Retinal pigment epithelial cell (primary cell): Measurements from ENCODE around the gene FAH.
"Not testable (repeated sequence)": the region's sequence is repeated elsewhere in the genome, so short reads cannot be mapped to it uniquely, and the experiment has no call there.

Source experiments
- DNase-seq: peaks from one replicate; pipeline ENCODE4 v3.0.0-alpha.2; 2010; ENCODE audit warnings: low read depth
- H3K4me3 ChIP-seq: 2 replicates; pipeline ENCODE4 v1.5.1; 2011; ENCODE audit warnings: mild to moderate bottlenecking, low read length, control low read depth, moderate library complexity
- TF ChIP-seq, protein P1 (sequence below): conservative IDR thresholded peaks from 2 replicates; pipeline ENCODE4 v1.5.1; 2011; ENCODE audit warnings: low read depth, low read length, control low read depth, inconsistent platforms

The FAH gene

DNA sequence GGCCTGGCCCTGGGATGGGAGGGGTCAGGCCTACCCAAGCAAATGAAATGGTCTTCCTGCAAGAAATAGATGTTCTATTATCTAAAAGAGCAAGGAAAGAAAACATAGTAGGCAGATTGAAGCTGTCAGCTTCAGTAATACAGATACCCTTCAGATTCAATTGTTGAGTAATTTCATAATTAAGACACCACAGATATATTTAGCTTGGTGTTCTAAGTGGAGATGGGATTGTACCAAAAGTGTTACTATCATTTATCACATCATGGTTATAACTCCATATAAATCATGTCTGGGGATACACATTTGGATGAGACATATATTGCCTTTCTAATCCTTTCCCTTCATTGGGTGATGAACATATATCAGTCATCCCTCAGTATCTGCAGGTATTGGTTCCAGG, 41.9 kb upstream of the FAH start:
- TF ChIP-seq, protein P1, sequence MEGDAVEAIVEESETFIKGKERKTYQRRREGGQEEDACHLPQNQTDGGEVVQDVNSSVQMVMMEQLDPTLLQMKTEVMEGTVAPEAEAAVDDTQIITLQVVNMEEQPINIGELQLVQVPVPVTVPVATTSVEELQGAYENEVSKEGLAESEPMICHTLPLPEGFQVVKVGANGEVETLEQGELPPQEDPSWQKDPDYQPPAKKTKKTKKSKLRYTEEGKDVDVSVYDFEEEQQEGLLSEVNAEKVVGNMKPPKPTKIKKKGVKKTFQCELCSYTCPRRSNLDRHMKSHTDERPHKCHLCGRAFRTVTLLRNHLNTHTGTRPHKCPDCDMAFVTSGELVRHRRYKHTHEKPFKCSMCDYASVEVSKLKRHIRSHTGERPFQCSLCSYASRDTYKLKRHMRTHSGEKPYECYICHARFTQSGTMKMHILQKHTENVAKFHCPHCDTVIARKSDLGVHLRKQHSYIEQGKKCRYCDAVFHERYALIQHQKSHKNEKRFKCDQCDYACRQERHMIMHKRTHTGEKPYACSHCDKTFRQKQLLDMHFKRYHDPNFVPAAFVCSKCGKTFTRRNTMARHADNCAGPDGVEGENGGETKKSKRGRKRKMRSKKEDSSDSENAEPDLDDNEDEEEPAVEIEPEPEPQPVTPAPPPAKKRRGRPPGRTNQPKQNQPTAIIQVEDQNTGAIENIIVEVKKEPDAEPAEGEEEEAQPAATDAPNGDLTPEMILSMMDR, result no peak
- DNase-seq, result no peak
- H3K4me3 ChIP-seq, result no peak overlapping the region

DNA sequence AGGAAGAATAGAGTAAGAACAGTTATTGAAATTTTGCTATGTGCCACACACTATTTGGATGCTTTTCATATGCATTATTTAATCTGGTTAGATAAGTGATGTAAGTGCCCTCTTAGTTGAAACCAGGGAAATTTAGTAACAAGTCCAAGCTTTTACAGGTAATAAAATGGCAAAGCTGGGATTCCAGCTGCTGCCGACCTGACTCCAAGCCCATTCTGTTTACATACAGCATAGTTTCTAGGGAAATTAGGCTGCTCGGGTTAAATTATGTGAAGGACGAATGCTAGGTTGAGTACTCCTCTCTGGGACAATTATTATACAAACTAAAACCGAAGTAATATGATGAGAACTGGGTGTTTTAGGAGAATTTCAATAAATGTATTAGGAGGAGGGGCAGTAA, 38.7 kb upstream of the FAH start:
- DNase-seq, result no peak
- TF ChIP-seq, protein P1, result no peak
- no peak overlapping the region for H3K4me3 ChIP-seq

- no peak for DNase-seq
- H3K4me3 ChIP-seq, result no peak overlapping the region
- TF ChIP-seq, protein P1, result no peak
Observed at GRCh38 chr15:80115021-80115420, 37.8 kb upstream of the FAH start.

GRCh38 chr15:80118956-80119355, 33.8 kb upstream of the FAH start:
- no peak for DNase-seq
- no peak overlapping the region for H3K4me3 ChIP-seq
- TF ChIP-seq, protein P1, result no peak

- TF ChIP-seq, protein P1, result no peak
- DNase-seq, result no peak
- no peak overlapping the region for H3K4me3 ChIP-seq
Observed at GRCh38 chr15:80120636-80121035, 32.2 kb upstream of the FAH start.

DNA sequence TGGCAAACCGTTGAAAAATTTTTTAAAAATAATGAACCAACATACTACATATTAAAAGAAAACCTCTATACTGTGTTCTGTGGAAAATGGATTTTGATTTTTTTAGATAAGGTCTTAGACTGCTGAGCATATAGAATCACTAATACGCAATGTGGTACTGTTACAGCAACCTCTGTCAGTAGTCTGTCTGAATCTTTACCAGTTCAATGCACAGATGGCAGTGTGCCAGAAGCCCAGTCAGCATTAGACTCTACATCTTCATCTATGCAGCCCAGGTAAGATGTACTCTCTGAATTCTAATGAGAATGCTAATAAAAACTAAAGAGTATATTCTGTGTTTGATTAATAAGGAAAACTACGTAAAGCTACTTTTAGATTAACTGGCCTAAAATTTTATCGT, 31.3 kb upstream of the FAH start:
- DNase-seq, result no peak
- TF ChIP-seq, protein P1, result no peak
- no peak overlapping the region for H3K4me3 ChIP-seq

DNA sequence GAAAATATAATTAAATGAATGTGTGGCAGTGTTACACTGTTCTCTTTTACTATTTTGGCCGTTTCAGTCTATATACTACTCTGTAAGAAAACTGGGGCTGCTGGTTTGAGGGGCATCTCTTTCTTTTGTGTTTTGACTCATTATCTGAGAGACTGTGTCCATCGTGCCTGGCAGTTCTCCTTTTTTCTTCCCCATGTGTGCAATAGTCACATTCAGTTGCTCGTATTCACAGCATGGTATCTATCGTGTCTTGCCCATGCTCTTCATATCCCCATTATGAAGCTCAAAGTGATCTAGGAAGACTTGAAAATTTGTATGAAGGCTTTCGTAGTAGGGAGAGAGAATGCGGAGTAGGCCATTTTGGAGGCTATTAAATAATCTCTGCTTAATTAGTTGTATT, 29.8 kb upstream of the FAH start:
- DNase-seq, result no peak
- TF ChIP-seq, protein P1, result no peak
- no peak overlapping the region for H3K4me3 ChIP-seq

DNA sequence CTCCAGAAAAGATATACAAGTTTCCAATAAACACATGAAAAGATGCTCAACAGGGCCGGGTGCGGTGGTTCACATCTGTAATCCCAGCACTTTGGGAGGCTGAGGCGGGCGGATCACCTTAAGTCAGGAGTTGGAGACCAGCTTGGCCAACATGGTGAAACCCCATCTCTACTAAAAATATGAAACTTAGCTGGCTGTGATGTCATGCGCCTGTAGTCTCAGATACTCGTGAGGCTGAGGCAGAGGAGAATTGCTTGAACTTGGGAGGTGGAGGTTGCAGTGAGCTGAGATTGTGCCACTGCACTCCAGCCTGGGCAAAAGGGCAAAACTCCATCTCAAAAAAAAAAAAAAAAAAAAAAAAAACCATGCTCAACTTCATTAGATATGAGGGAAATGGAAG, 25.5 kb upstream of the FAH start:
- not testable (repeated sequence) for H3K4me3 ChIP-seq, DNase-seq
